KMS-11 (cell line): Measurements from ENCODE around the gene UBTD1.

Source experiments
- H2AFZ ChIP-seq: fragments of 200-600 bp; sonication (generic); 2 replicates; pipeline ENCODE4 v1.6.1; 2016; ENCODE audit warnings: antibody characterized with exemption, mixed run types, low read depth
- H3K27ac ChIP-seq: fragments of 200-600 bp; sonication (generic); 2 replicates; pipeline ENCODE4 v1.6.1; 2016; ENCODE audit warnings: mild to moderate bottlenecking, mixed run types
- H3K27me3 ChIP-seq: fragments of 200-600 bp; sonication (generic); 2 replicates; pipeline ENCODE4 v1.6.1; 2017; ENCODE audit warnings: mild to moderate bottlenecking, low read depth, mixed run types, moderate library complexity; ENCODE audit not compliant: insufficient read depth
- H3K36me3 ChIP-seq: fragments of 200-600 bp; sonication (generic); 2 replicates; pipeline ENCODE4 v1.6.1; 2017; ENCODE audit warnings: mild to moderate bottlenecking, mixed run types; ENCODE audit not compliant: insufficient read depth
- H3K4me1 ChIP-seq: fragments of 200-600 bp; sonication (generic); 2 replicates; pipeline ENCODE4 v1.6.1; 2016; ENCODE audit warnings: mild to moderate bottlenecking, low read depth, mixed run types; ENCODE audit not compliant: poor library complexity, severe bottlenecking
- H3K4me2 ChIP-seq: fragments of 200-600 bp; sonication (generic); 2 replicates; pipeline ENCODE4 v1.7.0; 2016; ENCODE audit warnings: mild to moderate bottlenecking, mixed run types
- H3K4me3 ChIP-seq: fragments of 200-600 bp; sonication (generic); IDR thresholded peaks from 2 replicates; pipeline ENCODE4 v1.6.1; 2017; ENCODE audit warnings: low read depth, low read length, mixed read lengths; ENCODE audit not compliant: insufficient read depth
- H3K79me2 ChIP-seq: fragments of 200-600 bp; sonication (generic); 2 replicates; pipeline ENCODE4 v1.6.1; 2016; ENCODE audit warnings: low read depth, mixed run types; ENCODE audit not compliant: insufficient read depth
- H3K9ac ChIP-seq: fragments of 200-600 bp; sonication (generic); 2 replicates; pipeline ENCODE4 v1.6.1; 2016; ENCODE audit warnings: mild to moderate bottlenecking, mixed run types
- H4K20me1 ChIP-seq: fragments of 200-600 bp; sonication (generic); 2 replicates; pipeline ENCODE4 v1.6.1; 2016; ENCODE audit warnings: mild to moderate bottlenecking, mixed run types; ENCODE audit not compliant: insufficient read depth
- TF ChIP-seq, protein P1 (sequence below): fragments of 200-600 bp; sonication (generic); conservative IDR thresholded peaks from 2 replicates; pipeline ENCODE4 v1.6.1; 2017; ENCODE audit warnings: low read depth, mild to moderate bottlenecking, antibody characterized with exemption, low read length, moderate library complexity, mixed read lengths

Gene UBTD1

DNA sequence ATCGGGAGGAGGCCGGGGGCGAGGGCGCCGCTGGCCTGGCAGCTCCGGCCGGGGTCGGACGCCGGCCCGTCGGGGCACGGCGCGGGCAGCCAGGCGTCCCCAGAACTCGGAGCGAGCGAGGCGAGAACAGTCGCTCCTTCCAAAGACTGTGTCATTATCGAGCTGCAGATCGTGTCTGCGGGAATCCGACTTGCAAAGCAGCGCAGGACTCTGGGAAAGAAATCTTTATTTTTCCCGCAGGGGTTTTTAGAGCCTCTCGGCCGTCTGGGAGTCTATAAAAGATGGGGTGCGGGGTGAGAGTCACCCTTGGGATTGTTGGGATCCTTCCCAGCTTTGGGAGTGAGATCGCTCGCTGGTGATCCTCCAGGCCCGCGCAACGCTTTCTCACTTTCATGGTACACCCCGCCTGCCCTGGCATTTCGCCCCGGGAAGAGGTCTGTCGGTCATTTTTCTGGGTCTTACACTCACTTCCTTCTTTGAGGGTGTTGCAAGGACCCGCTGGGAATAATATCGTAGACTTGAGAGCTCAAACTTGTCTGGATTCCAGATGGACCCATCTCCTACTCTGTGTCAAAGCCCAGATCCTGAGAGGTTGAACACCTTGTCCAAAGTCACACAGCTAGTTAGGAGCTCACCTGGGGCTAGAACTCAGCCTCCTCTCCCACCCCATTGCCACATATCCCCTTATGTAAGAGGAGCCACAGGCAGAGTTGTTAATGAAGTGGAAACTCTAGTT, 1.0 kb downstream of the UBTD1 start:
- H4K20me1 ChIP-seq, result no peaks in the 10 kb centered on the region
- H3K4me3 ChIP-seq, result no peak overlapping the region
- H3K4me2 ChIP-seq, result peak overlapping the region; percentile 83
- no peak overlapping the region; the same call in 1 of the 2 replicates for H3K9ac ChIP-seq
- peaks cover 28% of the 10 kb centered on the region for H3K79me2 ChIP-seq
- peaks cover 22% of the 10 kb centered on the region for H3K4me1 ChIP-seq
- peak overlapping the region; percentile 92 for H2AFZ ChIP-seq
- H3K27ac ChIP-seq, result no peak overlapping the region
- no peaks in the 10 kb centered on the region for H3K36me3 ChIP-seq
- H3K27me3 ChIP-seq, result peaks cover 18% of the 10 kb centered on the region
- TF ChIP-seq, protein P1, sequence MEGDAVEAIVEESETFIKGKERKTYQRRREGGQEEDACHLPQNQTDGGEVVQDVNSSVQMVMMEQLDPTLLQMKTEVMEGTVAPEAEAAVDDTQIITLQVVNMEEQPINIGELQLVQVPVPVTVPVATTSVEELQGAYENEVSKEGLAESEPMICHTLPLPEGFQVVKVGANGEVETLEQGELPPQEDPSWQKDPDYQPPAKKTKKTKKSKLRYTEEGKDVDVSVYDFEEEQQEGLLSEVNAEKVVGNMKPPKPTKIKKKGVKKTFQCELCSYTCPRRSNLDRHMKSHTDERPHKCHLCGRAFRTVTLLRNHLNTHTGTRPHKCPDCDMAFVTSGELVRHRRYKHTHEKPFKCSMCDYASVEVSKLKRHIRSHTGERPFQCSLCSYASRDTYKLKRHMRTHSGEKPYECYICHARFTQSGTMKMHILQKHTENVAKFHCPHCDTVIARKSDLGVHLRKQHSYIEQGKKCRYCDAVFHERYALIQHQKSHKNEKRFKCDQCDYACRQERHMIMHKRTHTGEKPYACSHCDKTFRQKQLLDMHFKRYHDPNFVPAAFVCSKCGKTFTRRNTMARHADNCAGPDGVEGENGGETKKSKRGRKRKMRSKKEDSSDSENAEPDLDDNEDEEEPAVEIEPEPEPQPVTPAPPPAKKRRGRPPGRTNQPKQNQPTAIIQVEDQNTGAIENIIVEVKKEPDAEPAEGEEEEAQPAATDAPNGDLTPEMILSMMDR, result no peak

DNA sequence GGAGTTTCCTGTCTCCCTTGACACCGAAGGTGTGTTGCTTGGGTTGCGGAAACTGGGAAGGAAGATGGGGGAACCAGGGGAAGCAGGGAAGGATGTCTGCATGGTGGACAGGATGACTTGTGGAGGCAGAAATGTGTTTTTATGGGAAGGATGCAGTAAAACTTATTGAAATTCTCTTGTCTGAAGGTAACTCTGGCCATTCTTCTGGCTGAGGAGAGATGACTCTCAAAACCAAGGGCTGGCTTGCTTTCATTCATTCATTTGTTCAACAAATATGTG, 1.5 kb downstream of the UBTD1 start:
- Histone ChIP-seq H3K79me2 (peaks cover 23% of the 10 kb centered on the region), H3K27ac (no peak overlapping the region), H2AFZ (no peak overlapping the region), H3K27me3 (peaks cover 18% of the 10 kb centered on the region), H3K4me1 (peaks cover 22% of the 10 kb centered on the region), H3K9ac (no peak overlapping the region), H3K4me3 (no peak overlapping the region), H4K20me1 (no peaks in the 10 kb centered on the region), H3K36me3 (no peaks in the 10 kb centered on the region), H3K4me2 (no peak overlapping the region; the same call in 1 of the 2 replicates)
- TF ChIP-seq, protein P1, result no peak

DNA sequence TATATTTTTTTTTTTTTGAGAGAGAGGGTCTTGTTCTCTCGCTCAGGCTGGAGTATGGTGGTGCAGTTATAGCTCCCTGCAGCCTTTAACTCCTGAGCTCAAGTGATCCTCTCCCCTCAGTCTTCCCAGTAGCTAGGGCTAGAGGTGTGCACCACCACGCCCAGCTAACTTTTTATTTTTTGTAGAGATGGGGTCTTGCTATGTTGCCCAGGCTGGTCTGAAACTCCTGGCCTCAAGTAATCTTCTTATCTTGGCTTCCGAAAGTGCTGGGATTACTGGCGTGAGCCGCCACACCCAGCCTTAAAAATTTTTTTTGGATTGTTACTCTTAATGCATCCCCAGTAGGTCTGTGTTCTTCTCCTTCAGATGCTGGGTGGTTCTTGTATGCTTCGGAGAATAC, 4.2 kb downstream of the UBTD1 start:
- H3K27ac ChIP-seq, result no peak overlapping the region
- H3K27me3 ChIP-seq, result peaks cover 18% of the 10 kb centered on the region
- no peak overlapping the region for H3K4me2 ChIP-seq
- no peaks in the 10 kb centered on the region for H3K36me3 ChIP-seq
- TF ChIP-seq, protein P1, result no peak
- H3K4me3 ChIP-seq, result no peak overlapping the region
- no peak overlapping the region for H3K9ac ChIP-seq
- H4K20me1 ChIP-seq, result no peaks in the 10 kb centered on the region
- no peak overlapping the region for H2AFZ ChIP-seq
- no peaks in the 10 kb centered on the region for H3K4me1 ChIP-seq
- no peaks in the 10 kb centered on the region for H3K79me2 ChIP-seq

DNA sequence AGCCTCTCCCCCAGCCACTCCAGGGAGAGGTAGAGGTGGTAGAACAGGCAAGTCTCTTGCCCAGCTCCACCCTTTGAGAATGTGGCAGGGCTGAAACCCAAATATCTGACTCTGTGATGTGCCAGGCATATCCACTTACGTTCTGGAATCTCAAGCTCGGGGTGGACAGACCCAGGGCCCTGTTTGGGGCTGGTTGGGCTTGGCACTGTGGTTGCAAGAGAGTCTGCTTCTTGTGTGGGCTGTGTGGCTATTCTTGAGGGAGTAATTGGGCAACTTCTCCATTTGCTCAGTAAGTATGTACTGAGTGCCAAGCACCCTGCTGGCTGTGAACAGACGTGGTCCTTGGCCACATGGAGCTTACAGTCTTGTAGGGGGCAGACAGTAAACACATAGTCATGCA, 4.7 kb downstream of the UBTD1 start:
- TF ChIP-seq, protein P1, result no peak
- no peaks in the 10 kb centered on the region for H3K79me2 ChIP-seq
- H3K36me3 ChIP-seq, result no peaks in the 10 kb centered on the region
- H3K27me3 ChIP-seq, result peaks cover 18% of the 10 kb centered on the region
- no peak overlapping the region for H3K9ac ChIP-seq
- no peak overlapping the region for H3K4me2 ChIP-seq
- H3K4me3 ChIP-seq, result no peak overlapping the region
- no peak overlapping the region for H2AFZ ChIP-seq
- H3K27ac ChIP-seq, result no peak overlapping the region
- H4K20me1 ChIP-seq, result no peaks in the 10 kb centered on the region
- no peaks in the 10 kb centered on the region for H3K4me1 ChIP-seq
